Nephron (organoid): ENCODE results near the gene GNPTG.

Source experiments
- H3K27ac Mint-ChIP-seq, 3 experiments: 2 replicates each; pipeline ENCODE4 v1.8.0; 2020; ENCODE audit warnings: mixed read lengths in 3 of 3, mild to moderate bottlenecking in 2 of 3, moderate library complexity in 1 of 3
- H3K27me3 Mint-ChIP-seq: 2 replicates; pipeline ENCODE4 v1.8.0; 2021; ENCODE audit warnings: low read depth, mild to moderate bottlenecking, moderate library complexity, mixed read lengths
- H3K36me3 Mint-ChIP-seq: 2 replicates; pipeline ENCODE4 v1.8.0; 2020; ENCODE audit warnings: low read depth, mixed read lengths
- H3K4me1 Mint-ChIP-seq: 2 replicates; pipeline ENCODE4 v1.8.0; 2020; ENCODE audit warnings: mixed read lengths
- H3K4me3 Mint-ChIP-seq, 3 experiments: 2 replicates each; pipeline ENCODE4 v1.8.0; 2020; ENCODE audit warnings: mild to moderate bottlenecking in 3 of 3, mixed read lengths in 3 of 3, moderate library complexity in 2 of 3
- H3K9me3 Mint-ChIP-seq: 2 replicates; pipeline ENCODE4 v1.8.0; 2020; ENCODE audit warnings: mixed read lengths
- TF ChIP-seq, protein P1 (sequence below), 3 experiments: fragments of 200-600 bp; sonication (generic); IDR thresholded peaks; one replicate each; pipeline ENCODE4 v1.5.0; 2021; ENCODE audit warnings: antibody characterized with exemption in 3 of 3; ENCODE audit not compliant: unreplicated experiment in 3 of 3

GNPTG gene

DNA sequence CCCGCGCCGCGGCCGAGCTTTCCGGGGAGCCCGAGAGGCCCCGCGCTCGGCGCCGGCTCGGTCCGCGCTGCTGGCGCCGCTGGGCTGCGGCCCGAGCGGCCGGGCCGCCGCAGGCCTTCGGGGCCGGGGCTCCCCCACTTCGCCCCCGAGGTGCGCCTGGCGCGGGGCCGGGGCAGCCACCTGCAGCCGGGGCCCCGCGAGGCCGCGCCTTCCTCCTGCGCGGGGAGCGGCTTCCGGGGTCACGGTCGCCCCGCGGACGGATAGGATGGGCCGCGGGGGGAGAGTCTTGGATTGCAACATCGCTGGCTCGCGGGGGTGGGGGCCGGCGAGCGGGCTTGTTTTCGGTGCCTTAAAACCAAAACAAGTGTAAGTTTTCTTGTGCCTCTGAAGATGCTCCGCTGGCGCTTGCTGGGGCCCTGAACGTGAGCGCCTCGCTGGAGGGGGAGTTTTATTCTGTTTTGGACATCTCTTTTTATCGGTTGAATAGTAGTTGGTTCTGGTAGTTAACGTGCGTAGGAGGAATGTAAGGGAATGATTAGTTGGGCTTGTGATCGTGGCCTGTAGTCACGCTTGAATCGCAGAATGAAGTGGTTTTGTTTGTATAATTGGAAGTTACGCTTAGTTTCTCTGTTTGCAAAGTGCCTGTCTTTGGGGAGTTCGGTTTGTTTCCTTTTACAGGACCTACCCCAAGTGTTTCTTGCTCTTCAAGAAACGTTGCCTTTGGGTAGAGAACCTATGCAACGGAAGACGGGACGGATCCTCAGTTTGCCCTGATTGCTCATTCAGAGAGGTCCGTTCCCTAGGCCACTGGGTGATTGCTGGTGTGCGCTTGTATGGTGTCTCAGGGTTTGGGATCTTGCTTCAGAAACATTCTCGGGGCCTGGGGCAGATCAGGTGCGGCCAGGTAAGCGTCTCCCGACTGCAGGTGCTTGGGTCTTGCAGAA lies 41.6 kb upstream of the GNPTG start:
- H3K4me1 Mint-ChIP-seq: peaks cover 22% of the 10 kb centered on the region
- H3K9me3 Mint-ChIP-seq: no peaks in the 10 kb centered on the region

DNA sequence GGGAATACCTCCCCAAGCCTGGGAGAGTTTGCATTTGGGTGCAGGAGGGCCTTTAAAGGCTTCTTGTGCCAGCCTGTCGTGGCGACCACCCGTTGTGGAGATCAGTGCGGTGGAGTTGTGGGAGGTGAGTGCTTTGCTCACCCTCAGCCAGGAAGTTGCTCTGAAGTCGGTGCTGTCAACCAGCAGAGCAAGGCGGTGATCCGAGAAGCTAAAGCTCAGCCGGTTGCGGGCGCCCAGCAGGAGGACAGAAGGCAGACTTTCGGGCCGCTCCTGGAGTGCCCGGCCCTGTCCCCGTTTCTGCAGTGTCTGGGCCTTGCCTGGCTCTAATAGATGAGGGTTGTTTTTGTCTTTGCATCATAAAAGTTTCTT lies 40.9 kb upstream of the GNPTG start:
- peak overlapping the region; percentile 92 to 100 (median 99) for H3K4me3 Mint-ChIP-seq

More for the DNA sequence above, 41.6 kb upstream of the GNPTG start:
- Mint-ChIP-seq H3K4me3 (peak overlapping the region; percentile 92 to 100 (median 99)), H3K36me3 (peaks cover 7% of the 10 kb centered on the region), H3K27me3 (no peaks in the 10 kb centered on the region), H3K27ac (peak overlapping the region; percentile 98 to 100 (median 99))
- TF ChIP-seq, protein P1, sequence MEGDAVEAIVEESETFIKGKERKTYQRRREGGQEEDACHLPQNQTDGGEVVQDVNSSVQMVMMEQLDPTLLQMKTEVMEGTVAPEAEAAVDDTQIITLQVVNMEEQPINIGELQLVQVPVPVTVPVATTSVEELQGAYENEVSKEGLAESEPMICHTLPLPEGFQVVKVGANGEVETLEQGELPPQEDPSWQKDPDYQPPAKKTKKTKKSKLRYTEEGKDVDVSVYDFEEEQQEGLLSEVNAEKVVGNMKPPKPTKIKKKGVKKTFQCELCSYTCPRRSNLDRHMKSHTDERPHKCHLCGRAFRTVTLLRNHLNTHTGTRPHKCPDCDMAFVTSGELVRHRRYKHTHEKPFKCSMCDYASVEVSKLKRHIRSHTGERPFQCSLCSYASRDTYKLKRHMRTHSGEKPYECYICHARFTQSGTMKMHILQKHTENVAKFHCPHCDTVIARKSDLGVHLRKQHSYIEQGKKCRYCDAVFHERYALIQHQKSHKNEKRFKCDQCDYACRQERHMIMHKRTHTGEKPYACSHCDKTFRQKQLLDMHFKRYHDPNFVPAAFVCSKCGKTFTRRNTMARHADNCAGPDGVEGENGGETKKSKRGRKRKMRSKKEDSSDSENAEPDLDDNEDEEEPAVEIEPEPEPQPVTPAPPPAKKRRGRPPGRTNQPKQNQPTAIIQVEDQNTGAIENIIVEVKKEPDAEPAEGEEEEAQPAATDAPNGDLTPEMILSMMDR (IDR thresholded peaks at IDR 0.05; ENCODE audit: unreplicated experiment in 3 of 3): no peak

DNA sequence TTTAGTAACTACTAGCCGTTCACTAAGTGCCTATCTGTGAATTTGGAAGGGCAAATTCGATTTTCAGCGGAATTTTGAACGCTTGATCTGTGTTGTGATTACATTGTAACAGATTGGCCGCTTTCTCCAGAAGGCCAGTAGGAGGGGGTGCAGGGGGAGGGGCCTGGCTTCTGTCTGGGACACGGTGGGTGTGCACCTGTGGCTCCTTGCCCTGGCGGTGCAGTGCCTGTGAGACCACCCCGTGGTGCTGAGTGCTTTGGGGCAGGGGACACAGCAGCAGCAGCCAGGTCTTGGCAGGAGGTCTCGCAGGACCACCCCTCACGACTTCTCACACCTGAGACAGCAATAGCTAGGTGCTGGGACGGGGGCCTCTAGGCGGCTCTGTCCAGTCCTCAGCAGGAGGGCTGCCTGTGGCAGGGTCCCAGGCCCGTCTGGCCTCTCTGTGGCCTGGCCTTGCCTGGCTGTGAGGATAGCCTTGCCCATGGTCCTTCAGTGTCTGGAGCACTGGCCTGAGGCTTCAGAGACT lies 40.5 kb upstream of the GNPTG start:
- Mint-ChIP-seq H3K4me1 (peaks cover 22% of the 10 kb centered on the region), H3K27me3 (no peaks in the 10 kb centered on the region)
- TF ChIP-seq, protein P1 (IDR thresholded peaks at IDR 0.05; ENCODE audit: unreplicated experiment in 3 of 3): no peak

More for the DNA sequence above, 40.9 kb upstream of the GNPTG start:
- Mint-ChIP-seq H3K4me1 (peaks cover 22% of the 10 kb centered on the region), H3K9me3 (no peaks in the 10 kb centered on the region), H3K27ac (peak overlapping the region; percentile 98 to 100 (median 99)), H3K27me3 (no peaks in the 10 kb centered on the region), H3K36me3 (peaks cover 12% of the 10 kb centered on the region)
- TF ChIP-seq, protein P1 (IDR thresholded peaks at IDR 0.05; ENCODE audit: unreplicated experiment in 3 of 3): no peak

DNA sequence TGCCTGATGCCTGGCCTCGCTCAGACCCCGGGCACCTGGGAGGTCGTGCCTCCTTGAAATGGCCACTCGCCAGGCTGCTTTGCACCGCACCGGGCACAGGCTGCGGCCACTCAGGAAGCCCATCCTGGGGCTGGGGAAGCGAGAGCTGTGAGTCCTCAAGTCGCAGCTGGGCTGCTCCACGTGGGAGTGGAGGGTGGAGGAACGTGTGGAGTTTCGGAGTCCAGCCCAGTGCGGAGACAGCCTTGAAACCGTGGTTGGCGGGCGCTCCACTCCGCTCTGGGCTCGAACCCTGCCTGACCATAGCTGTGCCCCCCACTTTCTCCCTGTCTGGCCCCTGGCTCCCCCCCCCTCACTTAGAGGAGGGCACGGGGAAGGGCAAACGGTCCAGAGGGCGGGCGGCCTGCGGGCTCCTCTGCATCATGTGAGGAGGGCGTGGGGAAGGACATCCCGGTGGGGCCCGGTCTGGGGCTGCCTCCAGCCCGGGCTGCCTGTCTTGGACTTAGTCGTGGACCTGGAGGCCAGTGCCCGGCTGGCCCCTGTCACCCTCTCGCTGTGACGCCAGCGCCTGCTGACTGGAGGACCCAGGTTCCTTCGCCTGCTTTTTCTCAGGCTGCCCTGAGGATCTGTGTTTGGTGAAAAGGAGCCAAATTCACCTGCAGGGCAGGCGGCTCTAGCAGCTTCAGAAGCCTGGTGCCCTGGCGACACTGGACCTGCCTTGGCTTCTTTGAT lies 39.8 kb upstream of the GNPTG start:
- TF ChIP-seq, protein P1 (IDR thresholded peaks at IDR 0.05; ENCODE audit: unreplicated experiment in 3 of 3): no peak
- H3K27me3 Mint-ChIP-seq: no peaks in the 10 kb centered on the region
- H3K36me3 Mint-ChIP-seq: peaks cover 21% of the 10 kb centered on the region
- H3K27ac Mint-ChIP-seq: peak overlapping the region in 2 of 3 experiments; percentile 98 to 99
- peaks cover 22% of the 10 kb centered on the region for H3K4me1 Mint-ChIP-seq
- H3K4me3 Mint-ChIP-seq: peak overlapping the region; percentile 92 to 100 (median 99)
- no peaks in the 10 kb centered on the region for H3K9me3 Mint-ChIP-seq

More for the DNA sequence above, 40.5 kb upstream of the GNPTG start:
- Mint-ChIP-seq H3K36me3 (peaks cover 16% of the 10 kb centered on the region), H3K4me3 (peak overlapping the region; percentile 92 to 100 (median 99)), H3K9me3 (no peaks in the 10 kb centered on the region), H3K27ac (peak overlapping the region; percentile 98 to 100 (median 99))

DNA sequence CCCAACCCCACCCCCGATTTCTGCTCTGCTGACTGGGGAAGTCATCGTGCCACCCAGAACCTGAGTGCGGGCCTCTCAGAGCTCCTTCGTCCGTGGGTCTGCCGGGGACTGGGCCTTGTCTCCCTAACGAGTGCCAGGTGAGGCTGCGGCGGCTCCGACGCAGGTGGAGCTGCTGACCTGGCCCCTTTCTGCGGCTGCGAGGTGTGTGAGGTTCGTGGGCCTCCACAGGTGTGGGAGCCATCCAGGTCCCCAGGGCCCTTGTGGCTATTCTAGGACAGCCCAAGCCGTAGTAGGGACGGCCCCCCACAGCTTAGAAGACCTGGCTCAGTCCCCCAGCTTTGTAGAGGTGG lies 39.3 kb upstream of the GNPTG start:
- Mint-ChIP-seq H3K9me3 (no peaks in the 10 kb centered on the region), H3K4me1 (peaks cover 22% of the 10 kb centered on the region), H3K27me3 (no peaks in the 10 kb centered on the region), H3K4me3 (peak overlapping the region; percentile 76 to 92 (median 80)), H3K27ac (no peak overlapping the region), H3K36me3 (peaks cover 25% of the 10 kb centered on the region)
- TF ChIP-seq, protein P1 (IDR thresholded peaks at IDR 0.05; ENCODE audit: unreplicated experiment in 3 of 3): no peak
